ENCODE results near the gene HAO2.

The HAO2 gene

DNA sequence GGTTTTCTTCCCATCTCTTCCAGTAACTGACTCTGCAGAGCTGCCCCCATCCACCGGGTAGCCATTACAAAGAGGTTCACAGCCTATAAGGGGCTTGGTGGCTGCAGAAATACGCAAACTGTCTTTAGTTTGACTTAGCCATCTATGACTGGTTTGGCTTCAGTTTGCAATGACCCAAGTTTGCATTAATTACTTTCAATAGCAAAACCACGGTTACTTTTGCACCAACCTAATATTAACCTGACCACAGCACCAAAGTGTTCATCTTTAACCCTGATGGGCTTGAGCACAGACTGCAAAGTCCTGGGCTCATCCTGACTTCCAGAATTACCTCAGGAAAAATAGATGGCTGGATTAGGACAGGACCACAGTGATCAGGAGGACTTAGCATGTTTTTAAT lies 2.2 kb upstream of the HAO2 start:
- no peak overlapping the region for H3K4me3 ChIP-seq (ENCODE audit: low read depth, low read length)
- no peak for DNase-seq (ENCODE audit: low read depth)
- in situ Hi-C loops (cut with HindIII; ENCODE audit: low sequenced_read_pairs), result loop anchor here (5.0 kb wide), 1 partner anchor 84 kb away; no protein-coding TSS in a partner anchor
- TF ChIP-seq, protein P1, sequence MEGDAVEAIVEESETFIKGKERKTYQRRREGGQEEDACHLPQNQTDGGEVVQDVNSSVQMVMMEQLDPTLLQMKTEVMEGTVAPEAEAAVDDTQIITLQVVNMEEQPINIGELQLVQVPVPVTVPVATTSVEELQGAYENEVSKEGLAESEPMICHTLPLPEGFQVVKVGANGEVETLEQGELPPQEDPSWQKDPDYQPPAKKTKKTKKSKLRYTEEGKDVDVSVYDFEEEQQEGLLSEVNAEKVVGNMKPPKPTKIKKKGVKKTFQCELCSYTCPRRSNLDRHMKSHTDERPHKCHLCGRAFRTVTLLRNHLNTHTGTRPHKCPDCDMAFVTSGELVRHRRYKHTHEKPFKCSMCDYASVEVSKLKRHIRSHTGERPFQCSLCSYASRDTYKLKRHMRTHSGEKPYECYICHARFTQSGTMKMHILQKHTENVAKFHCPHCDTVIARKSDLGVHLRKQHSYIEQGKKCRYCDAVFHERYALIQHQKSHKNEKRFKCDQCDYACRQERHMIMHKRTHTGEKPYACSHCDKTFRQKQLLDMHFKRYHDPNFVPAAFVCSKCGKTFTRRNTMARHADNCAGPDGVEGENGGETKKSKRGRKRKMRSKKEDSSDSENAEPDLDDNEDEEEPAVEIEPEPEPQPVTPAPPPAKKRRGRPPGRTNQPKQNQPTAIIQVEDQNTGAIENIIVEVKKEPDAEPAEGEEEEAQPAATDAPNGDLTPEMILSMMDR (IDR thresholded peaks at IDR 0.05; ENCODE audit: low read depth, low read length, missing control alignments), result no peak

GRCh38 chr1:119367432-119368124 lies 1.0 kb upstream of the HAO2 start:
- peak; percentile 26 for DNase-seq (ENCODE audit: low read depth)
- in situ Hi-C loops (cut with HindIII; ENCODE audit: low sequenced_read_pairs), result loop anchor here (5.0 kb wide), 1 partner anchor 85 kb away; no protein-coding TSS in a partner anchor
- no peak overlapping the region for H3K4me3 ChIP-seq (ENCODE audit: low read depth, low read length)
- TF ChIP-seq, protein P1 (IDR thresholded peaks at IDR 0.05; ENCODE audit: low read depth, low read length, missing control alignments), result peak; percentile 94

DNA sequence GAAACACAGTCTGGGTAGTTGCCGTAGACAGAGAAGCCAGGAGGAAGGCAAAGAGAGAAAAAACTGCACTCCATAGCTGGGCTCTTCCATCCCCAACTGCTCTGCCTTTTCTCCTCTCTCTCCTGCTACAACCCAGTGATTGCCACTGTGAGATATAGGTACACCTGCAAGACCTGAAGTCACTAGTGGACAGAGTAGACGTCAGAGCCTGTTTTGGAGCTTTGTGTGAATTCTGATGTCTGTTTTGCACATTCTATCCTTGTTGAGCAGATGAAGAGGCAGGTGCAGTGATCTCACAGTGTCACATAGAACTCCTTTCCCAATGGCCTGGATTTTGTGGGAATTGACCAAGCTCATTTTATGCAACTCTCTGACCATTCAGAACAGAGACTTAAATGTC lies 2.2 kb downstream of the HAO2 start:
- in situ Hi-C loops (cut with HindIII; ENCODE audit: low sequenced_read_pairs), result no loop called here
- TF ChIP-seq, protein P1 (IDR thresholded peaks at IDR 0.05; ENCODE audit: low read depth, low read length, missing control alignments), result no peak
- no peak overlapping the region for H3K4me3 ChIP-seq (ENCODE audit: low read depth, low read length)
- DNase-seq (ENCODE audit: low read depth), result no peak

GRCh38 chr1:119371815-119372214 lies 3.2 kb downstream of the HAO2 start:
- TF ChIP-seq, protein P1 (IDR thresholded peaks at IDR 0.05; ENCODE audit: low read depth, low read length, missing control alignments), result no peak
- in situ Hi-C loops (cut with HindIII; ENCODE audit: low sequenced_read_pairs), result no loop called here
- DNase-seq (ENCODE audit: low read depth), result no peak
- no peak overlapping the region for H3K4me3 ChIP-seq (ENCODE audit: low read depth, low read length)

DNA sequence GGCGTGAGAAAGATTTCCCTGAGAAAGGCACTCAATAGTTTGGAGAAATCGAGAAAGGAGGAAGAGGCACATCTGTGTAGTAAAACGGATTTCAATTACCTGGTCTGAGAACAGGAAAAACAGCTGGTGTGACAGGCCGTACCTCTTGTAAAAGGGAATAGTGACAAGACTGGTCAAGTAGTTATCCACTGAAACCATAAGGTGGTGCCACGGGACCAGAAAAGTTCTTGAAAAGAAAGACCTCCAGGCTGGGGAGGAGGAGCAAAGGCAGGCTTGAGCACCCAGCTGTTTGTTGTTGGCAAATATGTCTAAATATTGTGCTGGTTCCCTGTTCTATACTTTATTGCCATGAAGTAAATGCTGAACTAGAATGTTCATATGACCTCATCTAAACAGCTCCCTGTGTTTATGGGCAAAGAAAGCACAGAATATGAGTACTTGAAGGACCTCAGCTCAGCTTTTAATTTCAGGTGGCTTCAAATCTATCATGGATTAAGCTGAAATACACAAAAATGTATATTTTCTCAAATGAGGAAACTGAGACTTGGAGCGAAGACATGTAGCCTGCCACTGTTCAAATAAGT lies 4.0 kb downstream of the HAO2 start:
- no peak for DNase-seq (ENCODE audit: low read depth)
- H3K4me3 ChIP-seq (ENCODE audit: low read depth, low read length), result no peak overlapping the region
- in situ Hi-C loops (cut with HindIII; ENCODE audit: low sequenced_read_pairs), result no loop called here
- TF ChIP-seq, protein P1 (IDR thresholded peaks at IDR 0.05; ENCODE audit: low read depth, low read length, missing control alignments), result no peak

- DNase-seq (ENCODE audit: low read depth), result no peak
These were observed 4.9 kb downstream of the HAO2 start for GRCh38 chr1:119373465-119373864.

More at GRCh38 chr1:119373465-119373864, 4.9 kb downstream of the HAO2 start:
- TF ChIP-seq, protein P1 (IDR thresholded peaks at IDR 0.05; ENCODE audit: low read depth, low read length, missing control alignments), result no peak
- in situ Hi-C loops (cut with HindIII; ENCODE audit: low sequenced_read_pairs), result no loop called here
- H3K4me3 ChIP-seq (ENCODE audit: low read depth, low read length), result no peak overlapping the region
